DND-41 (cell line): Measurements from ENCODE around the gene FUCA1.

Source experiments
- ATAC-seq: fragments of 200-7000 bp; cut with Tn5 transposase; 3 replicates; pipeline ENCODE4 v1.9.1; 2021; ENCODE audit warnings: low read depth; ENCODE audit not compliant: insufficient read depth
- DNase-seq: peaks from one replicate; pipeline ENCODE4 v3.0.0-alpha.2; 2020
- H2AFZ ChIP-seq: 2 replicates; pipeline ENCODE4 v1.6.0; 2012; ENCODE audit warnings: low read depth, low read length
- H3K27ac ChIP-seq: 2 replicates; pipeline ENCODE4 v1.5.1; 2012; ENCODE audit warnings: low read length, inconsistent platforms
- H3K27me3 ChIP-seq: fragments of 200-600 bp; sonication (generic); 2 replicates; pipeline ENCODE4 v1.6.0; 2012; ENCODE audit warnings: low read length, mild to moderate bottlenecking, inconsistent platforms; ENCODE audit not compliant: insufficient read depth, poor library complexity
- H3K36me3 ChIP-seq: 2 replicates; pipeline ENCODE4 v1.5.1; 2012; ENCODE audit warnings: low read length, inconsistent platforms; ENCODE audit not compliant: insufficient read depth
- H3K4me1 ChIP-seq: 2 replicates; pipeline ENCODE4 v1.5.1; 2012; ENCODE audit warnings: mild to moderate bottlenecking, low read length; ENCODE audit not compliant: insufficient read depth
- H3K4me2 ChIP-seq: 2 replicates; pipeline ENCODE4 v1.6.0; 2012; ENCODE audit warnings: mild to moderate bottlenecking, moderate library complexity, low read length, inconsistent platforms; ENCODE audit not compliant: insufficient read depth
- H3K4me3 ChIP-seq, 2 experiments: fragments of 200-600 bp in 1 of 2; shearing (Covaris generic) in 1 of 2; 2 replicates each; pipeline ENCODE4 v1.5.1; 2012 to 2016; ENCODE audit warnings: inconsistent platforms in 2 of 2, low read length in 2 of 2, mild to moderate bottlenecking in 2 of 2, low read depth in 1 of 2, moderate library complexity in 1 of 2
- H3K79me2 ChIP-seq: 2 replicates; pipeline ENCODE4 v1.6.0; 2012; ENCODE audit warnings: low read length, inconsistent platforms; ENCODE audit not compliant: insufficient read depth
- H3K9ac ChIP-seq: 2 replicates; pipeline ENCODE4 v1.6.0; 2012; ENCODE audit warnings: low read depth, mild to moderate bottlenecking, inconsistent platforms, low read length, moderate library complexity
- H3K9me3 ChIP-seq: 2 replicates; pipeline ENCODE4 v1.5.1; 2012; ENCODE audit warnings: low read length, moderate library complexity, mild to moderate bottlenecking, inconsistent platforms; ENCODE audit not compliant: insufficient read depth, severe bottlenecking
- H4K20me1 ChIP-seq: 2 replicates; pipeline ENCODE4 v1.6.0; 2012; ENCODE audit warnings: low read length; ENCODE audit not compliant: insufficient read depth
- EZH2 ChIP-seq: IDR thresholded peaks from 3 replicates; pipeline ENCODE4 v1.6.1; 2012; ENCODE audit warnings: borderline replicate concordance, low read depth, mild to moderate bottlenecking, moderate library complexity, low read length, inconsistent platforms; ENCODE audit not compliant: severe bottlenecking
- TF ChIP-seq, protein P1 (sequence below): IDR thresholded peaks from 2 replicates; pipeline ENCODE4 v1.5.1; 2012; ENCODE audit warnings: borderline replicate concordance, low read length, moderate library complexity, mild to moderate bottlenecking; ENCODE audit not compliant: poor library complexity, severe bottlenecking; ENCODE audit errors: extremely low read depth

The FUCA1 gene

DNA sequence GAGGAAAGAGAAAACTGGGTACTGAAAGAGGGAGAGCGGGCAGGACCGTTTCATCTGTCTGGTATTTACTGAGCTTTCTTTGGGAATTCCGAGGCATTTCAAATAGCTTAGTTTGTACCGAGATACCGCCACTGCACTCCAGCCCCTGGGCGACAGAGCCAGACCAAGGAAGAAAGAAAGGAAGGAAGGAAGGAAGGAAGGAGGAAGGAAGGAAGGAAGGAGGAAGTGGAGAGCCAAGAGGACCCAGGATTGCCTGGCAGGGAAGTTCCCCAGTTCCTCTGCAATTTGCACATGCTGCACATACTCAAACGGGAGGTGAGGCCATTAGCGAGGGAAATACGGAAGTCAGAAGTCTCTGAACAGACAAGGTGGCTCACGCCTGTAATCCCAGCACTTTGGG, 961 bp upstream of the FUCA1 start:
- Histone ChIP-seq H3K27me3 (peaks cover 18% of the 10 kb centered on the region), H3K79me2 (no peaks in the 10 kb centered on the region), H3K4me3 (peak overlapping the region in 1 of 2 experiments; percentile 68; a peak in 2 of 4 replicates), H2AFZ (peak overlapping the region; percentile 96), H4K20me1 (no peaks in the 10 kb centered on the region), H3K4me1 (peaks cover 24% of the 10 kb centered on the region), H3K36me3 (no peaks in the 10 kb centered on the region), H3K9me3 (no peaks in the 10 kb centered on the region), H3K9ac (peak overlapping the region; percentile 59; the same call in 1 of the 2 replicates), H3K27ac (no peak overlapping the region), H3K4me2 (peak overlapping the region; percentile 94)
- no peak for ATAC-seq
- no peak for TF ChIP-seq EZH2
- no peak for DNase-seq

DNA sequence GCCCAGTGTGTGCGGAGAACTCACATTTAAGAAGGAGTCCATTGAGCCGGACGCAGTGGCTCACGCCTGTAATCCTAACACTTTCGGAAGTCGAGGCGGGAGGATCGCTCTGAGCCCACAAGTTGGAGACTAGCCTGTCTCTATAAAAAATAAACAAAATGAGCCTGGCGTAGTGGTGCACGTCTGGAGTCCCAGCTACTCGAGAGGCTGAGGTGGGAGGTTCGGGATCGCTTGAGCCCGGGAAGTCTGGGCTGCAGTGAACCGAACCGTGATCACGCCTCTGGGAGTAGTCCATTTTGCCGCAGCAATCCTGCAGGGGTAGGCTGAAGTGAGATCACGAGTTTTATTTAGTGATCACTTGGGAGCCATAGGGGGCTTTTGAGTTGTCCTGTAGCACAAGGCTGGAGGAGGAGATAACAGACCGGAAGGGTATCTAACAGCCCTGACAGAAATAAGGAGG, 497 bp upstream of the FUCA1 start:
- H3K9ac ChIP-seq, result peak overlapping the region; percentile 59
- H2AFZ ChIP-seq, result peak overlapping the region; percentile 96
- H3K36me3 ChIP-seq, result no peaks in the 10 kb centered on the region
- H3K9me3 ChIP-seq, result no peaks in the 10 kb centered on the region
- H3K27me3 ChIP-seq, result peaks cover 18% of the 10 kb centered on the region
- peak; percentile 25; the same call in 2 of the 3 replicates for ATAC-seq
- H3K4me1 ChIP-seq, result peaks cover 24% of the 10 kb centered on the region
- H3K4me2 ChIP-seq, result peak overlapping the region; percentile 94
- DNase-seq, result peak; percentile 15
- H3K4me3 ChIP-seq, result peak overlapping the region; percentile 19 to 68; a peak in 3 of 4 replicates
- no peaks in the 10 kb centered on the region for H4K20me1 ChIP-seq
- no peaks in the 10 kb centered on the region for H3K79me2 ChIP-seq
- TF ChIP-seq, protein P1, sequence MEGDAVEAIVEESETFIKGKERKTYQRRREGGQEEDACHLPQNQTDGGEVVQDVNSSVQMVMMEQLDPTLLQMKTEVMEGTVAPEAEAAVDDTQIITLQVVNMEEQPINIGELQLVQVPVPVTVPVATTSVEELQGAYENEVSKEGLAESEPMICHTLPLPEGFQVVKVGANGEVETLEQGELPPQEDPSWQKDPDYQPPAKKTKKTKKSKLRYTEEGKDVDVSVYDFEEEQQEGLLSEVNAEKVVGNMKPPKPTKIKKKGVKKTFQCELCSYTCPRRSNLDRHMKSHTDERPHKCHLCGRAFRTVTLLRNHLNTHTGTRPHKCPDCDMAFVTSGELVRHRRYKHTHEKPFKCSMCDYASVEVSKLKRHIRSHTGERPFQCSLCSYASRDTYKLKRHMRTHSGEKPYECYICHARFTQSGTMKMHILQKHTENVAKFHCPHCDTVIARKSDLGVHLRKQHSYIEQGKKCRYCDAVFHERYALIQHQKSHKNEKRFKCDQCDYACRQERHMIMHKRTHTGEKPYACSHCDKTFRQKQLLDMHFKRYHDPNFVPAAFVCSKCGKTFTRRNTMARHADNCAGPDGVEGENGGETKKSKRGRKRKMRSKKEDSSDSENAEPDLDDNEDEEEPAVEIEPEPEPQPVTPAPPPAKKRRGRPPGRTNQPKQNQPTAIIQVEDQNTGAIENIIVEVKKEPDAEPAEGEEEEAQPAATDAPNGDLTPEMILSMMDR, result no peak
- no peak for TF ChIP-seq EZH2
- H3K27ac ChIP-seq, result peak overlapping the region; percentile 44

DNA sequence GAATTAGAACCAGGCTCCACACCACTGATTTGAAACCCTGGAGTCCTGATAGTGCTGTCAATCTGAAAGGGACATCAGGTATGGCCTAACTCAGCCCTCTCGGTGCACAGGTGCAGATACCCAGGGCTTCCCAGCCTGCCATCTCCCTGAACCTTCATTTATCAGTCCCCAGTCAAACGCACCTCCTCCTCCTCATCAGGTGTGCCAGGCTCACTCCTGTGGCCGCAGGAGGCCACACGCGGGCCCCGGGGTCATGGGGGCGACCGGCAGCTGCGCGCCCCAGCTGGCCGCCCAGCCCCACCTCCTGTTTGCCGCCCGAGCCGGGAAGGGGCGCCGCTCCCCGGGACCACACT, 572 bp downstream of the FUCA1 start:
- DNase-seq (no peak), ATAC-seq (no peak)
- H3K9ac ChIP-seq, result peak overlapping the region; percentile 59; the same call in 1 of the 2 replicates
- no peaks in the 10 kb centered on the region for H3K36me3 ChIP-seq
- peaks cover 24% of the 10 kb centered on the region for H3K4me1 ChIP-seq
- H3K27me3 ChIP-seq, result peaks cover 18% of the 10 kb centered on the region
- no peaks in the 10 kb centered on the region for H3K9me3 ChIP-seq
- no peaks in the 10 kb centered on the region for H4K20me1 ChIP-seq
- H3K27ac ChIP-seq, result no peak overlapping the region
- TF ChIP-seq, protein P1, result no peak
- no peak for TF ChIP-seq EZH2
- H3K79me2 ChIP-seq, result no peaks in the 10 kb centered on the region
- H2AFZ ChIP-seq, result peak overlapping the region; percentile 96
- peak overlapping the region; percentile 94 for H3K4me2 ChIP-seq
- peak overlapping the region; percentile 19 to 68; a peak in 3 of 4 replicates for H3K4me3 ChIP-seq

DNA sequence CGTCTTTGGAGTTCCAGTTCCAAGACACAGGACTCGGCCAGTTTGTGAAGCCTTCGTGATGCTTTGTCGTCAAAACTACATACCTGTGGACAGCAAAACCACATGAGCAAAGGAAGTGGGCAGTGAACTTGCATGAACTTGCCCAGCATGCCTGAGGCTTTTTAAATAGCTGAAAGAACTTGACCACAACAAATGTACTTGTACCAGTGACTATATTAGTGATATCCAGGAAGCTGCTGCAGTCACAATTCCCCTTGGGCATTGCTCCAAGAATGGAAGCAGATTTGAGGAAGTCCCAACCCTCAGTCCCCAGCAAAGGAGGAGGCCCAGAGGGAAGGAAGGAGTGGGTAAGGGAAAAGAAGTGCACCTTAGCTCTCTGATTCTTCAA, 2.6 kb downstream of the FUCA1 start:
- Histone ChIP-seq H3K9me3 (no peaks in the 10 kb centered on the region), H3K9ac (no peak overlapping the region), H3K79me2 (no peaks in the 10 kb centered on the region), H3K27me3 (peaks cover 18% of the 10 kb centered on the region), H4K20me1 (no peaks in the 10 kb centered on the region), H3K27ac (no peak overlapping the region), H3K36me3 (no peaks in the 10 kb centered on the region), H3K4me3 (no peak overlapping the region), H3K4me2 (no peak overlapping the region), H2AFZ (no peak overlapping the region), H3K4me1 (peaks cover 24% of the 10 kb centered on the region)
- no peak for ATAC-seq
- TF ChIP-seq, protein P1, result no peak
- TF ChIP-seq EZH2, result no peak
- no peak for DNase-seq
